HCT116 (cell line): ENCODE results near the gene HIVEP1. TPM values are rescaled to one million over a fixed set of nuclear protein-coding genes. Genes with fewer than 3 reads are reported as not detected.

ENCODE experiments used
- ATAC-seq: fragments of 200-7000 bp; cut with Tn5 transposase; 2 replicates; pipeline ENCODE4 v1.9.1; 2020; ENCODE audit warnings: mild to moderate bottlenecking, moderate library complexity
- BruUV-seq: library from RNA; stranded (reverse); fragments of 400-500 nt; replicated peaks from 2 replicates; lab custom pipeline; 2021; lab: Mats Ljungman, UMichigan
- CTCF ChIA-PET: fragments of 300-600 bp; sonication (Branson Sonifier 250); formaldehyde crosslinking; loops from one replicate; lab custom pipeline; 2021; ENCODE audit warnings: antibody characterized with exemption; lab: Charles Lee
- POLR2A ChIA-PET: fragments of 300-600, 350-600 bp; sonication (Branson Sonifier 250); formaldehyde crosslinking; loops from one replicate; lab custom pipeline; 2021; ENCODE audit warnings: antibody characterized with exemption; lab: Charles Lee
- RAD21 ChIA-PET, 2 experiments: fragments of 300-600 bp; sonication (Branson Sonifier 250); formaldehyde crosslinking; loops; one replicate each; lab custom pipeline; 2023; ENCODE audit warnings: low total read pairs in 2 of 2; ENCODE audit not compliant: uncharacterized antibody in 2 of 2, unreplicated experiment in 2 of 2, low non-redundant PET in 1 of 2; lab: Charles Lee
- DNase-seq: peaks from one replicate; pipeline ENCODE4 v3.0.0-alpha.2; 2010; ENCODE audit warnings: low read depth, low spot score
- H2AFZ ChIP-seq: fragments of 200-600 bp; shearing (Covaris generic), sonication (generic); 2 replicates; pipeline ENCODE4 v1.6.1; 2017; ENCODE audit warnings: low read depth, mixed run types, mixed read lengths, antibody characterized with exemption, low read length; ENCODE audit not compliant: poor library complexity, severe bottlenecking
- H3K27ac ChIP-seq: 2 replicates; pipeline ENCODE4 v1.5.1; 2012; ENCODE audit warnings: low read depth, low read length
- H3K27me3 ChIP-seq: fragments of 200-600 bp; sonication (generic); 2 replicates; pipeline ENCODE4 v1.6.1; 2016; ENCODE audit warnings: mixed run types, low read length, mixed read lengths; ENCODE audit not compliant: insufficient read depth
- H3K36me3 ChIP-seq, 2 experiments: fragments of 200-500 bp in 1 of 2; fragments of 200-600 bp in 1 of 2; sonication (Bioruptor generic) in 1 of 2; sonication (generic) in 1 of 2; 2 replicates each; pipeline versions ENCODE4 v1.5.1 to v1.6.1; 2014 to 2016; ENCODE audit warnings: low read length in 2 of 2, inconsistent platforms in 1 of 2, mixed read lengths in 1 of 2, mixed run types in 1 of 2; ENCODE audit not compliant: insufficient read depth in 2 of 2, control insufficient read depth in 1 of 2
- H3K4me1 ChIP-seq, 2 experiments: fragments of 200-600 bp in 1 of 2; sonication (generic) in 1 of 2; 2 replicates each; pipeline versions ENCODE4 v1.5.1 to v1.6.1; 2012 to 2017; ENCODE audit warnings: low read length in 2 of 2, inconsistent platforms in 1 of 2, mild to moderate bottlenecking in 1 of 2, mixed read lengths in 1 of 2, mixed run types in 1 of 2, moderate library complexity in 1 of 2; ENCODE audit not compliant: insufficient read depth in 2 of 2, control insufficient read depth in 1 of 2
- H3K4me2 ChIP-seq: fragments of 200-600 bp; sonication (generic); 2 replicates; pipeline ENCODE4 v1.6.1; 2017; ENCODE audit warnings: mixed run types, low read length, mixed read lengths
- H3K4me3 ChIP-seq, 2 experiments: fragments of 200-600 bp in 1 of 2; sonication (generic) in 1 of 2; replicated peaks in 1 of 2; 2 replicates each; pipeline ENCODE4 v1.5.1; 2011 to 2016; ENCODE audit warnings: low read length in 2 of 2, control low read depth in 1 of 2, low read depth in 1 of 2, mild to moderate bottlenecking in 1 of 2, mixed read lengths in 1 of 2, mixed run types in 1 of 2
- H3K79me2 ChIP-seq: fragments of 200-600 bp; sonication (generic); 2 replicates; pipeline ENCODE4 v1.6.1; 2017; ENCODE audit warnings: mild to moderate bottlenecking, mixed run types, low read length, moderate library complexity, mixed read lengths; ENCODE audit not compliant: insufficient read depth
- H3K9ac ChIP-seq: fragments of 200-600 bp; sonication (generic); 2 replicates; pipeline ENCODE4 v1.6.1; 2016; ENCODE audit warnings: low read length, mixed read lengths
- H3K9me2 ChIP-seq: fragments of 200-600 bp; sonication (generic), shearing (Covaris generic); 2 replicates; pipeline ENCODE4 v1.6.1; 2017; ENCODE audit warnings: mixed run types, mild to moderate bottlenecking, moderate library complexity; ENCODE audit not compliant: insufficient read depth
- H3K9me3 ChIP-seq, 2 experiments: fragments of 200-500 bp in 1 of 2; fragments of 200-600 bp in 1 of 2; sonication (Bioruptor generic) in 1 of 2; sonication (generic) in 1 of 2; 2 replicates each; pipeline ENCODE4 v1.6.1; 2014 to 2017; ENCODE audit warnings: low read length in 2 of 2, mixed read lengths in 2 of 2, inconsistent platforms in 1 of 2, low read depth in 1 of 2, mild to moderate bottlenecking in 1 of 2, mixed run types in 1 of 2, moderate library complexity in 1 of 2; ENCODE audit not compliant: control insufficient read depth in 1 of 2, insufficient read depth in 1 of 2
- H4K20me1 ChIP-seq: fragments of 200-600 bp; sonication (generic), shearing (Covaris generic); 2 replicates; pipeline ENCODE4 v1.6.1; 2017; ENCODE audit warnings: mixed run types, mild to moderate bottlenecking, moderate library complexity; ENCODE audit not compliant: insufficient read depth
- ATF3 ChIP-seq: IDR thresholded peaks from 2 replicates; pipeline ENCODE4 v1.6.1; 2012
- CEBPB ChIP-seq: IDR thresholded peaks from 2 replicates; pipeline ENCODE4 v1.6.1; 2012; ENCODE audit warnings: low read depth
- CTCF ChIP-seq, 3 experiments: fragments of 200-600 bp in 1 of 3; sonication (generic) in 1 of 3; IDR thresholded peaks in 2 of 3; conservative IDR thresholded peaks in 1 of 3; 2 replicates each; pipeline ENCODE4 v1.5.1; 2012 to 2017; ENCODE audit warnings: low read depth in 2 of 3, low read length in 2 of 3, antibody characterized with exemption in 1 of 3, borderline replicate concordance in 1 of 3, control low read depth in 1 of 3, mild to moderate bottlenecking in 1 of 3, mixed read lengths in 1 of 3, mixed run types in 1 of 3, moderate library complexity in 1 of 3; ENCODE audit not compliant: insufficient read depth in 1 of 3
- EGR1 ChIP-seq: IDR thresholded peaks from 2 replicates; pipeline ENCODE4 v1.6.1; 2012; ENCODE audit warnings: low read depth
- ELF1 ChIP-seq: IDR thresholded peaks from 2 replicates; pipeline ENCODE4 v1.6.1; 2012; ENCODE audit warnings: low read depth, borderline replicate concordance
- EZH2 ChIP-seq: fragments of 200-600 bp; sonication (generic); IDR thresholded peaks from 2 replicates; pipeline ENCODE4 v1.6.1; 2017; ENCODE audit warnings: antibody characterized with exemption, mixed run types
- FOSL1 ChIP-seq: IDR thresholded peaks from 2 replicates; pipeline ENCODE4 v1.6.1; 2012; ENCODE audit warnings: low read depth
- JUND ChIP-seq: IDR thresholded peaks from 2 replicates; pipeline ENCODE4 v1.6.1; 2012
- MAX ChIP-seq: IDR thresholded peaks from 2 replicates; pipeline ENCODE4 v1.6.1; 2012
- POLR2AphosphoS5 ChIP-seq: IDR thresholded peaks from 2 replicates; pipeline ENCODE4 v1.6.1; 2011; ENCODE audit warnings: mild to moderate bottlenecking, low read depth, low read length, moderate library complexity
- RAD21 ChIP-seq: IDR thresholded peaks from 2 replicates; pipeline ENCODE4 v1.6.1; 2012; ENCODE audit warnings: low read depth, mild to moderate bottlenecking
- SIN3A ChIP-seq: IDR thresholded peaks from 2 replicates; pipeline ENCODE4 v1.6.1; 2012; ENCODE audit warnings: low read depth
- SP1 ChIP-seq: IDR thresholded peaks from 2 replicates; pipeline ENCODE4 v1.6.1; 2012; ENCODE audit warnings: low read depth
- YY1 ChIP-seq: IDR thresholded peaks from 2 replicates; pipeline ENCODE4 v1.6.1; 2011; ENCODE audit warnings: low read length, low read depth, moderate library complexity, mild to moderate bottlenecking; ENCODE audit not compliant: insufficient replicate concordance; ENCODE audit errors: extremely low read depth
- ZBTB33 ChIP-seq: IDR thresholded peaks from 2 replicates; pipeline ENCODE4 v1.6.1; 2011; ENCODE audit warnings: mild to moderate bottlenecking, low read length, moderate library complexity; ENCODE audit not compliant: insufficient replicate concordance; ENCODE audit errors: extremely low read depth
- ZFX ChIP-seq: fragments of 450-650 bp; IDR thresholded peaks from 2 replicates; pipeline ENCODE4 v1.6.1; 2017
- intact Hi-C: fragments of 100-400 bp; cut with micrococcal nuclease; formaldehyde crosslinking; loops from 2 replicates; pipeline ENCODE4 v1.10.0; 2022
- total RNA-seq: library from RNA; stranded (reverse); gene quantifications from one replicate; pipeline ENCODE4 v1.2.1, GENCODE V29; 2021; ENCODE audit not compliant: unreplicated experiment

HIVEP1 gene
- total RNA-seq, 1 experiment from 2014 or later: 11.2 TPM

GRCh38 chr6:12048609-12049008 lies 36.5 kb downstream of the HIVEP1 start:
- no TSS peak for BruUV-seq
- DNase-seq: no peak
- intact Hi-C loops: no loop called here
- CTCF ChIA-PET: no interaction called here
- Histone ChIP-seq H4K20me1 (0 out of 2 replicates have a peak, but pooled peaks cover 3% of the 10 kb centered on the region), H3K4me1 (no peaks in the 10 kb centered on the region), H3K79me2 (no peaks in the 10 kb centered on the region), H3K36me3 (no peaks in the 10 kb centered on the region), H3K4me2 (no peak overlapping the region), H2AFZ (no peak overlapping the region), H3K27ac (no peak overlapping the region), H3K9me3 (no peaks in the 10 kb centered on the region), H3K9me2 (no peaks in the 10 kb centered on the region), H3K4me3 (no peak overlapping the region), H3K27me3 (no peaks in the 10 kb centered on the region), H3K9ac (no peak overlapping the region)
- TF ChIP-seq POLR2AphosphoS5 (no peak), ELF1 (no peak), JUND (no peak), RAD21 (no peak), CEBPB (no peak)
- RAD21 ChIA-PET: no interaction called here
- POLR2A ChIA-PET: no interaction called here
- ATAC-seq: no peak

- no peaks in the 10 kb centered on the region for H3K9me3 ChIP-seq
- CTCF ChIA-PET: no interaction called here
- POLR2A ChIA-PET: no interaction called here
- H3K9ac ChIP-seq: no peak overlapping the region
- H3K4me3 ChIP-seq: no peak overlapping the region
- no peaks in the 10 kb centered on the region for H3K4me1 ChIP-seq
- ATAC-seq (no peak), DNase-seq (no peak)
- H3K27me3 ChIP-seq: no peaks in the 10 kb centered on the region
- TF ChIP-seq SIN3A: no peak
- no peak for TF ChIP-seq MAX
- no peak for TF ChIP-seq EGR1
- TF ChIP-seq EZH2: no peak
- TF ChIP-seq JUND: no peak
- TF ChIP-seq SP1: no peak
- no peak for TF ChIP-seq POLR2AphosphoS5
- TF ChIP-seq FOSL1: no peak
- no peak for TF ChIP-seq ATF3
- no peak for TF ChIP-seq CEBPB
- no peak for TF ChIP-seq CTCF (IDR thresholded peaks at IDR 0.05 in 2 of 3, conservative IDR thresholded peaks at IDR 0.05 in 1 of 3; ENCODE audit: borderline replicate concordance in 1 of 3, insufficient read depth in 1 of 3, low read depth in 2 of 3, low read length in 2 of 3)
- TF ChIP-seq ELF1: no peak
- no peak for TF ChIP-seq ZBTB33
- TF ChIP-seq ZFX: no peak
- no peak for TF ChIP-seq YY1
- no peak overlapping the region for H3K4me2 ChIP-seq
- no peak overlapping the region for H3K27ac ChIP-seq
- 0 out of 2 replicates have a peak, but pooled peaks cover 3% of the 10 kb centered on the region for H4K20me1 ChIP-seq
- H2AFZ ChIP-seq: no peak overlapping the region
- RAD21 ChIA-PET: no interaction called here
- H3K9me2 ChIP-seq: no peaks in the 10 kb centered on the region
- no peaks in the 10 kb centered on the region for H3K36me3 ChIP-seq
- intact Hi-C loops: no loop called here
- H3K79me2 ChIP-seq: no peaks in the 10 kb centered on the region
- BruUV-seq: no TSS peak
Measured at GRCh38 chr6:12049165-12049564, 37.1 kb downstream of the HIVEP1 start.
